Adrenal gland (tissue), 5 donors: ENCODE results near the gene NDUFS4.

Experiments
- CTCF ChIP-seq, 6 experiments: fragments of 450-650 bp in 4 of 6; fragments of 200-600 bp in 2 of 6; sonication (generic) in 1 of 6; IDR thresholded peaks; 1 replicate in 5 of 6; 2 replicates in 1 of 6; pipeline versions ENCODE4 v1.5.1 to v1.8.0; 2016 to 2021; ENCODE audit warnings: antibody characterized with exemption in 6 of 6, mild to moderate bottlenecking in 2 of 6, moderate library complexity in 1 of 6
- POLR2A ChIP-seq, 2 donors: fragments of 450-650 bp; IDR thresholded peaks; one replicate each; pipeline ENCODE4 v1.6.1; 2017; ENCODE audit warnings: antibody characterized with exemption in 2 of 2, mild to moderate bottlenecking in 2 of 2, moderate library complexity in 1 of 2
- donor health status: DM: no; HTN: no; CAD: no.

- TF ChIP-seq CTCF (IDR thresholded peaks at IDR 0.05), result no peak
- no peak for TF ChIP-seq POLR2A (IDR thresholded peaks at IDR 0.05)
Measured at GRCh38 chr5:53678981-53679660, 118.7 kb downstream of the NDUFS4 start.
